GM04503 (cell line): ENCODE results near the gene GGACT.
"Not testable (repeated sequence)": the region's sequence is repeated elsewhere in the genome, so short reads cannot be mapped to it uniquely, and the experiment has no call there.

Experiments
- DNase-seq: peaks from one replicate; pipeline ENCODE4 v3.0.0-alpha.2; 2012; ENCODE audit warnings: low read depth

Gene GGACT

DNA sequence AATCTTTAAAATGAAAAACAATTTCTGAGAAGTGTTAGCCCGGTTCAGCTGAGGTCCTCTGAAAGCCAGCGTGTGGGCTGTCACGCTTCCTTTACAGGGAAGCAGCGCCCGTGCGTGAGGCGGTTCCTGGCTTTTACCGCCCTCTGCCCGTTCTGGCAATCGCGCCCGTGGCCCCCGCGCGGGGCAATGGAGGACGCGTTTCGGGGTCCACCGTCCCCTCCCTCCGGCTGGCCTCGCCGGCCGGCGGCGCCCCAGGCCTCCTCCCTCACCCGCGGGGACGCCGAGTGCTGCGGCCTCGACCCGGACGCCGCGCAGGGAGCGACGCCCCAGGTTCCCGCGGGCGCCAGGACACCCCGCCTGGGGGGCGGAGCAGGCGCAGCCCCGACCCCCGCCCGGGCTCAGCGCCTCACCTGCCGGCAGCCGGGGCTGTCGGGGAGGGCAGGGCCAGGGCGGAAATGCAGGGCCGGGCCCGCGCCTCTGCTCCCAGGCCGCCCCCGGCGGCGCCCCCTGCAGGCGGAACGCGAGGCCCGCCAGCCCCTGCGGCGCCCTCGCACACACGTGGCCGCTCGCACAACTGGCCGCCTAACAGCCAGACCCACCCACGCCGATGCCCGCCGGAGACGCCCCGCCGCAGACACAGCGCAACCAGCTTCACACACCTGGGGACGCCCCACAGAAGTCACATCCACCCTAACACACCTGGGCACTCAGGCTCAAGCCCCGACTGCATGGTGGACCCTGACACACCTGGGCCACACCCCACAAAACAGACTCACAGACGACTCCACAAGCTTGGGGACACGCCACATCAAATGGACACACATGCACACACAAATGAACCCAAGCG lies at the start of gene GGACT:
TSS of gene GGACT (minus strand) at position 459 of the 847 bp plus-strand sequence. CDS start 56,198 bp downstream, outside the sequence.
- DNase-seq = no peak

GRCh38 chr13:100637796-100638195 lies 49.2 kb upstream of the GGACT start:
- no peak for DNase-seq

- DNase-seq = no peak
These were observed 48.8 kb upstream of the GGACT start for GRCh38 chr13:100637380-100637779.

GRCh38 chr13:100636441-100636840 lies 47.9 kb upstream of the GGACT start:
- DNase-seq = no peak

DNA sequence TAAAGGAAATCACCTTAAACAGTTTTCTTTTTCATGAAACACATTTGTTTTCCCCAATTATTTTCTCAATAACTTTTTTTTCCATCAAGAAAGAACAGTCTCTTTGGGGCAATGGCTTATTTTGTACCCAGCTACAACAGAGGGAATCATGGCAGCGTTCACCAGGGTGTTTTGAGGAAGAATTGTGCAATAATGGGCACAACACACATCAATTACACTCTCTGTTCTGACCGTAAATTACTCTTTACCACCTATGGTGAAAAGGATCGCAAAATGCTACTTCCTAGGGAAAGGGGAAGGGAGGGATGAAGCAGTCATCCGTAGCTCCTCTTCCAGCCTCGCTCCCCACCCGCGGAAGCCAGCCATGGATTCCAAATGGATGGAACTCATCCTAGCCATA lies 47.4 kb upstream of the GGACT start:
- DNase-seq = no peak

- no peak for DNase-seq
These were observed 46.1 kb upstream of the GGACT start for GRCh38 chr13:100634696-100635095.

- DNase-seq = peak; percentile 88
These were observed 44.9 kb upstream of the GGACT start for GRCh38 chr13:100633461-100633860.

DNA sequence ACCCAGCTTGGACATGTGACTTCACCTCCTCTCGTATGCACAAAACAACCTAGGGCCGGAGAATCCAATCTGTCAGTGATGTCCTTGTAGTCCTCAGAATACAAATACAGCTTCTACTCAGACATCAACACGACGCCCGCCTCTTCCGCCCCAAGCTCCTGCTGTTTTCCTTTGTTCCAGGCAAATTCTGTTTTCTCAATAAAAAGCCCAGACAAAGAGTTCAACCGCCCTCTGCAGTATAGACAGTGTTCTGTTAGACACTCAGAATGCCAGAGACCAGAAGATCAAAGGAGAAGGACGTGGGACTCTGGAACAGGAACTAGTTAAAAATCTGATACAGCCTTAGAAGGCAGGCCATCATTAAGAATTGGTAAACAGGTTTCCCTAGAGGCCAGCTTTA lies 42.0 kb upstream of the GGACT start:
- DNase-seq = no peak

DNA sequence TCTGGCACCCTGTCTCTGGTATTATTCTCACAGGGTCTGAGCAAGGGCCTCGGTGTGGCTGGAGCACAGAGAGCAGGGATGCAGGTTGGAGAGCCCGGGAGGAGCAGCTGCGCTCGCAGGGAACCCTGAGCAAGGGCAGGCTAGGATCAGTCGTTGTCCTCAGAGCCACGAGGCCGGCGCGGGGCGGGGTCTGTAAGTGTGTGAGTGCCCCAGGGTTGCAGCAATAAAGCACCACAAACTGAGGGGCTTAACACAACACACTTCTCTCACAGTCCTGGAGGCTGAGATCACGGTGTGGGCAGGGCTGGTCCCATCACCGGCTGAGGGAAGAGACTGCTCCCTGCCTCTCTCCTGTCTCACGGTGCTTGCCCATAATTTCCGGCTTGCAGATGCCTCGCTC lies 38.5 kb upstream of the GGACT start:
- DNase-seq = no peak

- no peak for DNase-seq
These were observed 36.9 kb upstream of the GGACT start for GRCh38 chr13:100625447-100625846.

GRCh38 chr13:100620792-100621191 lies 32.2 kb upstream of the GGACT start:
- no peak for DNase-seq

DNA sequence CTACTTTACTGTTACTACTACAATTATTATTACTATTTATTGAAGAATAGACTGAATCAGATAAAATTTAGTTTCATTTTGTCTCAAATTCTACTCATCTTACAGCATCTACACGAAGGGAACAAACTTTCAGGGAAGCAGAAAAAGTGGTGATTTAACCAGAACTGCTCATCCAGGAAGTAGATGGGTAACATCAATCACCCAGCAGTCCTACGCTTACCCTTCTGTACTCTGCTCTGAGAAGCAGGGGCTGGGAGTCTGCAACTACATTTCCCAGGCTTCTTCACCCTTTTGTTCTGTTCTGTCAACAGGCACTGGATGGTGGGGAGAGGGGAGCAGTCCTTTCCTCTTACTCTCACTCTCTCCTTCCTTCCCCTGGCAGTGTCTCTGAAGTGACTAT lies 31.4 kb upstream of the GGACT start:
- DNase-seq = no peak

- DNase-seq = not testable (repeated sequence)
These were observed 30.3 kb upstream of the GGACT start for GRCh38 chr13:100618897-100619296.

GRCh38 chr13:100613031-100613430 lies 24.4 kb upstream of the GGACT start:
- DNase-seq = no peak

DNA sequence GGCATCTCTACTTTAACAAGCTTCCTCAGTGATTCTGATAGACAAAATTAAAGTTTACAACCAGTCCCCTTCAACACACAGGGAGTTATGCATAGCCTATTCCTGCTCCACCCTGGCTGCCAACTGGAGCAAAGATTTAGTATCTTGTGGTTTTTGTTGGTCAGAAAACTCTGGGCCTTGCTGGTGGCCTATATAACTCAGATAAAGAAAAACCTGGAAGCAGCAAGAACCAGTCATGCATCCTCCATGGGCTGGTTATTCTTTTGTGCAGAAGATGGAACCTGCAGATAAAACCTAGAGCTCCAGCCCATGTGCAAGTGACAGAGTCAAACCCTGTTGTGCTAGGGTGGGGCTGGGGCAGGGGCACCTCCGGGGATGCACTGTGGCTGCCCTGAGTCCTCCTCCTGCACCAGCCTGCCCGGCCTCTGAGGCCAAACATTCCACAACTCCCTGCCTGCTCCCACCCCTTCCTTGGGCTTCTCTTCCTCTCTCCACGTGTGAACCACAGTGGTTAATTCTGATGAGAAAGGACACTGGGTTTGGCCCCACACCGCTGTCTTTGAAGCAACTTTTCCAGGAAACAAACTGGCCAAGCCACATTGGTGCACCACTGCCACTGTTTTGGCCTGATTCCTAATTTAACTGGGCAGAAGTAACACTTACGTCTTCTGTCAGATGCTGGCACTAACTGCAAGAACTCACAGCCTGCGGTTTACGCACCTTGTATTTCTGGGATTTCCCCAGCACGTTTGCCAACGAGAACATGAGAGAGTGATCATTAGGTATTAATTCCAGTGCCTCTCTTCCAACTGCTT lies 23.3 kb upstream of the GGACT start:
- DNase-seq = no peak

GRCh38 chr13:100610391-100611347 lies 22.1 kb upstream of the GGACT start:
- no peak for DNase-seq

DNA sequence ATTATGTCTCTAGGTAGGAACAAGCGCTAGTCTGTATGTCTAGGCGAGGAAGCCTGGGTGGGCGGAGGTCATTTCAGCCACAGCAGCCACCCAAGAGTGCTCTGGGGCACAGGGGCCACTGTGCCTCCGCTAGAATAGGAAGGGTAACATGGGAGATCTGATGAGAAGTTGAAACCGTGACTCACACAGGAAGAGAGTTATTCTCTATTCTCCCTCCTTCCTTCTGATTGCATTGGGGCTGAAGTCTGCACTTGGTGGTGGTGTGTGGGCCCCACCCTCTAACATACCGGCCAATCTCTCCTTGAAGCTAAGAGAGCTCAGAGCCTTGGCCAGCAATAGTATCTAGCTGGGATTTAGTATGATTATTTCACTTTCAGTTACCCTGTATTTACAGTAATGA lies 20.3 kb upstream of the GGACT start:
- no peak for DNase-seq

DNA sequence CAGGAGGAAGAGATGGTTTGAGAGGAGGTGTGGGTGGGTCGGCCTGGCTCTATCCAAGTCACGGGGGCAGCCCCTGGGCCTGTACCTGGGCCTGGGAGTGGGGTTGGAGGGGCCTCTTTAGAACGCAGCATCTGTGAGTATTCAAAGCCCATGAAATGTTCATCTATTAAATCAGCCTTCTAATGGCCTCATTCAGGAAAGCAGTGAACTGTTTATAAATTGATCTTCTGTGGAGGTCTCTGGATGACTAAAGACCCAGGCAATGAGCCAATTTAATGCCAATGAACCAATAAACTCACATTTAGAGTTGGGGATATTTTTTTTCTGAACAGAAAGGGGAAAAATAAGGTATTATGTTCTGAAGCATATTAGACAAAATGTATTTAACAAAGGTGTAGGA lies 19.9 kb upstream of the GGACT start:
- no peak for DNase-seq

- no peak for DNase-seq
These were observed 16.5 kb upstream of the GGACT start for GRCh38 chr13:100604918-100605710.

DNA sequence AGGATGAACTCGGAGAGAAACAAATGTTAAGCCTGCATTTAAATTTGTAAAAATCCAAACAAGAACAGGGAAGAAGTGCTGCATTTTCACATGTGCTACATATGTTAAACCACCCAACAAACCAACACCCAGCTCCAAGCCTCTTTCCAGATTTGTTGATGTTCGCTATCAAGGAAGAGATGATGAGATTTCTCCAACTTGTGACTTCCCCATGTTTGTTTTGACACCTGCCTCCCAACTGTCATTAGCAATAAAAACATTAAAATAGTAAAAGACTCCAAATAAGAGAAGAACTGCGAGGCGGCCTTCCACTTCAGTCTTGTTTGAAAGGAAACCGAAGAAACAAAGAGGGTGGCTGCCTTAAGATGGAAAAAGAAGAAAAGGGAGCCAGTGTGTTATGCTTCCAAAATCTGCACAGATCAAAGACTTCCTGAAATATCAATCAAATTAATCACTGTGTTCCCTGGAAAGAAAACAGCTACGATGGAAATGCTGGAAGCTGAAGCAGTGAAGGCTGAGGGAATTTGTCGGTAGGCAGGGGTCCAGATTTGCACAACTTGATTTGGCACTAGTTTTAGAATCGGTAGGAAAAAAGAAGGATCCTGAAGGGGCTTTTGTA lies 14.0 kb upstream of the GGACT start:
- no peak for DNase-seq

GRCh38 chr13:100601716-100602115 lies 13.1 kb upstream of the GGACT start:
- DNase-seq = no peak
